ENCODE results near the gene ANGPTL7.
"Not testable (repeated sequence)": the region's sequence is repeated elsewhere in the genome, so short reads cannot be mapped to it uniquely, and the experiment has no call there.

The ANGPTL7 gene

GRCh38 chr1:11170102-11170501 is 19.1 kb upstream of the ANGPTL7 start:
- no peak for DNase-seq

- DNase-seq = no peak
Observed at GRCh38 chr1:11174261-11174942, 14.8 kb upstream of the ANGPTL7 start.

- no peak for DNase-seq
Observed at GRCh38 chr1:11175461-11175860, 13.7 kb upstream of the ANGPTL7 start.

GRCh38 chr1:11176081-11176706 is 13.0 kb upstream of the ANGPTL7 start:
- DNase-seq = no peak

- DNase-seq = no peak
Observed at GRCh38 chr1:11178021-11179015, 10.8 kb upstream of the ANGPTL7 start.

- no peak for DNase-seq
Observed at GRCh38 chr1:11179125-11179524, 10.0 kb upstream of the ANGPTL7 start.

- not testable (repeated sequence) for DNase-seq
Observed at GRCh38 chr1:11179749-11180148, 9.4 kb upstream of the ANGPTL7 start.

- no peak for DNase-seq
Observed at GRCh38 chr1:11180342-11180744, 8.8 kb upstream of the ANGPTL7 start.

GRCh38 chr1:11182884-11183283 is 6.3 kb upstream of the ANGPTL7 start:
- DNase-seq = no peak

- no peak for DNase-seq
Observed at GRCh38 chr1:11184973-11185372, 4.2 kb upstream of the ANGPTL7 start.

GRCh38 chr1:11187000-11187399 is 2.2 kb upstream of the ANGPTL7 start:
- no peak for DNase-seq

GRCh38 chr1:11187494-11187893 is 1.7 kb upstream of the ANGPTL7 start:
- no peak for DNase-seq

GRCh38 chr1:11187931-11188330 is 1.2 kb upstream of the ANGPTL7 start:
- no peak for DNase-seq

GRCh38 chr1:11188381-11188780 is 774 bp upstream of the ANGPTL7 start:
- DNase-seq = no peak

- no peak for DNase-seq
Observed at GRCh38 chr1:11193376-11193775, 4.2 kb downstream of the ANGPTL7 start.

- no peak for DNase-seq
Observed at GRCh38 chr1:11194407-11195176, 5.4 kb downstream of the ANGPTL7 start.

GRCh38 chr1:11196945-11197344 is 7.8 kb downstream of the ANGPTL7 start:
- no peak for DNase-seq

GRCh38 chr1:11197359-11197758 is 8.2 kb downstream of the ANGPTL7 start:
- DNase-seq = no peak

- no peak for DNase-seq
Observed at GRCh38 chr1:11198257-11198656, 9.1 kb downstream of the ANGPTL7 start.

GRCh38 chr1:11198851-11199594 is 9.9 kb downstream of the ANGPTL7 start:
- DNase-seq = no peak

GRCh38 chr1:11204396-11205190 is 15.4 kb downstream of the ANGPTL7 start:
- DNase-seq = no peak

Data from right forelimb (tissue), 1 donor.